SU-DHL-6 (cell line): ENCODE measurements around the gene CNOT9.

ENCODE experiments used
- EZH2phosphoT487 ChIP-seq: fragments of 200-600 bp; sonication (generic), shearing (Covaris generic); conservative IDR thresholded peaks from 2 replicates; pipeline ENCODE4 v1.6.1; 2018; ENCODE audit warnings: mild to moderate bottlenecking, antibody characterized with exemption, low read length, moderate library complexity, mixed read lengths
- TF ChIP-seq, protein P1 (sequence below): fragments of 200-600 bp; sonication (generic); IDR thresholded peaks from one replicate; pipeline ENCODE4 v1.5.1; 2017; ENCODE audit warnings: antibody characterized with exemption, mild to moderate bottlenecking, low read length, moderate library complexity; ENCODE audit not compliant: insufficient read depth, poor library complexity, severe bottlenecking

DNA sequence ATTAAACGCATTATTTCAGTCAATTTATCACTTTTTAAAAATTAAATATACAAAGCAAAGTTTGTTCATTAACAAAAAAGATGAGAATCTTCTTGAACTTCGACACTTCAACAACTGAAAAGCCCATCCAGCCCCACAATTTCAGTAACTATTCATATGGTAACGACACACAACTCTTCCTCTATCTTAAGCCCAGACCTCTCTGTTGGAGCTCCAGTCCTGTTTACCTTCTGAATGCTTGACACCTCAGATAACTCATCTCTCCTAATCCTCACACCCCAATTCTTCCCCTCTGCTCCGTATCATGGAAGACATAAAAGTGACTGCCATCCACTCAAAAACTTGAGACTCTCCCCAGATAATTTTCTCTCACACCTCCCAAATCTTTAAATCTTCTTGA is 13.1 kb upstream of the CNOT9 start:
- TF ChIP-seq, protein P1, sequence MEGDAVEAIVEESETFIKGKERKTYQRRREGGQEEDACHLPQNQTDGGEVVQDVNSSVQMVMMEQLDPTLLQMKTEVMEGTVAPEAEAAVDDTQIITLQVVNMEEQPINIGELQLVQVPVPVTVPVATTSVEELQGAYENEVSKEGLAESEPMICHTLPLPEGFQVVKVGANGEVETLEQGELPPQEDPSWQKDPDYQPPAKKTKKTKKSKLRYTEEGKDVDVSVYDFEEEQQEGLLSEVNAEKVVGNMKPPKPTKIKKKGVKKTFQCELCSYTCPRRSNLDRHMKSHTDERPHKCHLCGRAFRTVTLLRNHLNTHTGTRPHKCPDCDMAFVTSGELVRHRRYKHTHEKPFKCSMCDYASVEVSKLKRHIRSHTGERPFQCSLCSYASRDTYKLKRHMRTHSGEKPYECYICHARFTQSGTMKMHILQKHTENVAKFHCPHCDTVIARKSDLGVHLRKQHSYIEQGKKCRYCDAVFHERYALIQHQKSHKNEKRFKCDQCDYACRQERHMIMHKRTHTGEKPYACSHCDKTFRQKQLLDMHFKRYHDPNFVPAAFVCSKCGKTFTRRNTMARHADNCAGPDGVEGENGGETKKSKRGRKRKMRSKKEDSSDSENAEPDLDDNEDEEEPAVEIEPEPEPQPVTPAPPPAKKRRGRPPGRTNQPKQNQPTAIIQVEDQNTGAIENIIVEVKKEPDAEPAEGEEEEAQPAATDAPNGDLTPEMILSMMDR, result no peak
- no peak for TF ChIP-seq EZH2phosphoT487
